ENCODE results near the gene SASH1.

- TF ChIP-seq ATF4 (CRISPR knock-in tag; IDR thresholded peaks at IDR 0.05) (no peak), ZFP1 (CRISPR knock-in tag; IDR thresholded peaks at IDR 0.05) (no peak), CREB1 (IDR thresholded peaks at IDR 0.05) (no peak), CREB1 (CRISPR knock-in tag; IDR thresholded peaks at IDR 0.05) (no peak), HDAC2 (IDR thresholded peaks at IDR 0.05) (no peak), REST (IDR thresholded peaks at IDR 0.05; ENCODE audit: borderline replicate concordance) (no peak), REST (CRISPR knock-in tag; IDR thresholded peaks at IDR 0.05; ENCODE audit: low read depth) (no peak), GABPB1 (CRISPR knock-in tag; IDR thresholded peaks at IDR 0.05) (no peak)
- TF ChIP-seq, protein P1, sequence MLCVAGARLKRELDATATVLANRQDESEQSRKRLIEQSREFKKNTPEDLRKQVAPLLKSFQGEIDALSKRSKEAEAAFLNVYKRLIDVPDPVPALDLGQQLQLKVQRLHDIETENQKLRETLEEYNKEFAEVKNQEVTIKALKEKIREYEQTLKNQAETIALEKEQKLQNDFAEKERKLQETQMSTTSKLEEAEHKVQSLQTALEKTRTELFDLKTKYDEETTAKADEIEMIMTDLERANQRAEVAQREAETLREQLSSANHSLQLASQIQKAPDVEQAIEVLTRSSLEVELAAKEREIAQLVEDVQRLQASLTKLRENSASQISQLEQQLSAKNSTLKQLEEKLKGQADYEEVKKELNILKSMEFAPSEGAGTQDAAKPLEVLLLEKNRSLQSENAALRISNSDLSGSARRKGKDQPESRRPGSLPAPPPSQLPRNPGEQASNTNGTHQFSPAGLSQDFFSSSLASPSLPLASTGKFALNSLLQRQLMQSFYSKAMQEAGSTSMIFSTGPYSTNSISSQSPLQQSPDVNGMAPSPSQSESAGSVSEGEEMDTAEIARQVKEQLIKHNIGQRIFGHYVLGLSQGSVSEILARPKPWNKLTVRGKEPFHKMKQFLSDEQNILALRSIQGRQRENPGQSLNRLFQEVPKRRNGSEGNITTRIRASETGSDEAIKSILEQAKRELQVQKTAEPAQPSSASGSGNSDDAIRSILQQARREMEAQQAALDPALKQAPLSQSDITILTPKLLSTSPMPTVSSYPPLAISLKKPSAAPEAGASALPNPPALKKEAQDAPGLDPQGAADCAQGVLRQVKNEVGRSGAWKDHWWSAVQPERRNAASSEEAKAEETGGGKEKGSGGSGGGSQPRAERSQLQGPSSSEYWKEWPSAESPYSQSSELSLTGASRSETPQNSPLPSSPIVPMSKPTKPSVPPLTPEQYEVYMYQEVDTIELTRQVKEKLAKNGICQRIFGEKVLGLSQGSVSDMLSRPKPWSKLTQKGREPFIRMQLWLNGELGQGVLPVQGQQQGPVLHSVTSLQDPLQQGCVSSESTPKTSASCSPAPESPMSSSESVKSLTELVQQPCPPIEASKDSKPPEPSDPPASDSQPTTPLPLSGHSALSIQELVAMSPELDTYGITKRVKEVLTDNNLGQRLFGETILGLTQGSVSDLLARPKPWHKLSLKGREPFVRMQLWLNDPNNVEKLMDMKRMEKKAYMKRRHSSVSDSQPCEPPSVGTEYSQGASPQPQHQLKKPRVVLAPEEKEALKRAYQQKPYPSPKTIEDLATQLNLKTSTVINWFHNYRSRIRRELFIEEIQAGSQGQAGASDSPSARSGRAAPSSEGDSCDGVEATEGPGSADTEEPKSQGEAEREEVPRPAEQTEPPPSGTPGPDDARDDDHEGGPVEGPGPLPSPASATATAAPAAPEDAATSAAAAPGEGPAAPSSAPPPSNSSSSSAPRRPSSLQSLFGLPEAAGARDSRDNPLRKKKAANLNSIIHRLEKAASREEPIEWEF (CRISPR knock-in tag; IDR thresholded peaks at IDR 0.05), result no peak
- TF ChIP-seq, protein P2, sequence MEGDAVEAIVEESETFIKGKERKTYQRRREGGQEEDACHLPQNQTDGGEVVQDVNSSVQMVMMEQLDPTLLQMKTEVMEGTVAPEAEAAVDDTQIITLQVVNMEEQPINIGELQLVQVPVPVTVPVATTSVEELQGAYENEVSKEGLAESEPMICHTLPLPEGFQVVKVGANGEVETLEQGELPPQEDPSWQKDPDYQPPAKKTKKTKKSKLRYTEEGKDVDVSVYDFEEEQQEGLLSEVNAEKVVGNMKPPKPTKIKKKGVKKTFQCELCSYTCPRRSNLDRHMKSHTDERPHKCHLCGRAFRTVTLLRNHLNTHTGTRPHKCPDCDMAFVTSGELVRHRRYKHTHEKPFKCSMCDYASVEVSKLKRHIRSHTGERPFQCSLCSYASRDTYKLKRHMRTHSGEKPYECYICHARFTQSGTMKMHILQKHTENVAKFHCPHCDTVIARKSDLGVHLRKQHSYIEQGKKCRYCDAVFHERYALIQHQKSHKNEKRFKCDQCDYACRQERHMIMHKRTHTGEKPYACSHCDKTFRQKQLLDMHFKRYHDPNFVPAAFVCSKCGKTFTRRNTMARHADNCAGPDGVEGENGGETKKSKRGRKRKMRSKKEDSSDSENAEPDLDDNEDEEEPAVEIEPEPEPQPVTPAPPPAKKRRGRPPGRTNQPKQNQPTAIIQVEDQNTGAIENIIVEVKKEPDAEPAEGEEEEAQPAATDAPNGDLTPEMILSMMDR (IDR thresholded peaks at IDR 0.05 in 2 of 3, conservative IDR thresholded peaks at IDR 0.05 in 1 of 3; ENCODE audit: insufficient read depth in 2 of 3, low read depth in 1 of 3, low read length in 3 of 3), result no peak
Measured at GRCh38 chr6:148491638-148492251, 149.1 kb downstream of the SASH1 start.
